GM12801 (cell line): ENCODE results near the gene FAM83G.

ENCODE experiments used
- TF ChIP-seq, protein P1 (sequence below): IDR thresholded peaks from one replicate; pipeline ENCODE4 v1.5.1; 2011; ENCODE audit warnings: control low read depth; ENCODE audit not compliant: insufficient read length; ENCODE audit errors: extremely low read depth

The FAM83G gene

DNA sequence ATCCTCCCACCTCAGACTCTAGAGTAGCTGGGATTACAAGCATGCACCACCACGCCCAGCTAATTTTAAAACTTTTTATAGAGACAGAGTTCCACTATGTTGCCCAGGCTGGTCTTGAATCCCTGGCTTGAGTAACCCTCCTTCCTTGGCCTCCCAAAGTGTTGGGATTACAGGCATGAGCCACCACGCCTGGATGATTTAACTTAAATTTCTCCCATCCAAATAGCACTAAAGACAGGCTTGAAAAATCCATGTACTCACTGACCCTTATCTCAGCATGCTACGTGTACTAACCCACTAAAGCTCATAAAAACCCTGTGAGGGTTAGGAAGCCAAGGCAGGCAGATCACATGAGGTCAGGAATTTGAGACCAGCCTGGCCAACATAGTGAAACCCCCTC, 48.0 kb downstream of the FAM83G start:
- TF ChIP-seq, protein P1, sequence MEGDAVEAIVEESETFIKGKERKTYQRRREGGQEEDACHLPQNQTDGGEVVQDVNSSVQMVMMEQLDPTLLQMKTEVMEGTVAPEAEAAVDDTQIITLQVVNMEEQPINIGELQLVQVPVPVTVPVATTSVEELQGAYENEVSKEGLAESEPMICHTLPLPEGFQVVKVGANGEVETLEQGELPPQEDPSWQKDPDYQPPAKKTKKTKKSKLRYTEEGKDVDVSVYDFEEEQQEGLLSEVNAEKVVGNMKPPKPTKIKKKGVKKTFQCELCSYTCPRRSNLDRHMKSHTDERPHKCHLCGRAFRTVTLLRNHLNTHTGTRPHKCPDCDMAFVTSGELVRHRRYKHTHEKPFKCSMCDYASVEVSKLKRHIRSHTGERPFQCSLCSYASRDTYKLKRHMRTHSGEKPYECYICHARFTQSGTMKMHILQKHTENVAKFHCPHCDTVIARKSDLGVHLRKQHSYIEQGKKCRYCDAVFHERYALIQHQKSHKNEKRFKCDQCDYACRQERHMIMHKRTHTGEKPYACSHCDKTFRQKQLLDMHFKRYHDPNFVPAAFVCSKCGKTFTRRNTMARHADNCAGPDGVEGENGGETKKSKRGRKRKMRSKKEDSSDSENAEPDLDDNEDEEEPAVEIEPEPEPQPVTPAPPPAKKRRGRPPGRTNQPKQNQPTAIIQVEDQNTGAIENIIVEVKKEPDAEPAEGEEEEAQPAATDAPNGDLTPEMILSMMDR: no peak

DNA sequence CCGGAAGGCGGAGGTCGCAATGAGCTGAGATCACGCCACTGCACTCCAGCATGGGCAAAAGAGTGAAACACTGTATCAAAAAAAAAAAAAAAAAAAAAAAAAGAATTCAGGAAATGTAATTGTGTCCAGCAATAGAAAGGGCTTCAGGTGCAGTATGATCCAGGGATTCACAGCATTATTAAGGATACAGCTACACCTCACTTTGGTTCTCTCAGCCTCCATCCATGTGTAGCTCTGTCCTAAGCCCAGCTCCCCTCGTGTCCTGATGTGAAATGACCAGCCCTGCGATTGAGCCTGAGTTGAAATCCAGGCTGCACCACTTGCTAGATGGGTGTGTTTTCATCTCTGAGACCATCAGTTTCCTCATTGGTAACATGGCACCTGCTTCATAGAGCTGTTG, 49.6 kb downstream of the FAM83G start:
- TF ChIP-seq, protein P1: no peak

DNA sequence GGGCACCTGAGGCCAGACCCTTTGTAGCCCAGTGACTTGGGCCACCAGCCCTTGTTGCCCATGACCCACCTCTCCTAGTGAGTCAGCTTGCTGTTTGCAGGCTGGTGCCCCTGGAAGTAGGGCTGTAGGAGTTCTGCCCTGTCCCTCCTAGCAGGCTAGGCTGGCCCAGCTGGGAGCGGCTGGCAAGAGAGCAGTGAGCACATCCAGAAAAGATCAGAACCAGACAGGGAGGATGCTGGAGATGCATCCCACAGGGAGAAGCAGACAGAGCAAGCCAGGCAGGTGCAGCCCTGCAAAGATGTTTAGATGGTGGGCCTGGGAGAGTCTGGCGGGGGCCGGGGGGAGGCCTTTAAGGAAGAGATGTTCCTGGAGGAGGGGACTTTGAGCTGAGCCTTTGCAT, 50.2 kb downstream of the FAM83G start:
- TF ChIP-seq, protein P1: no peak

DNA sequence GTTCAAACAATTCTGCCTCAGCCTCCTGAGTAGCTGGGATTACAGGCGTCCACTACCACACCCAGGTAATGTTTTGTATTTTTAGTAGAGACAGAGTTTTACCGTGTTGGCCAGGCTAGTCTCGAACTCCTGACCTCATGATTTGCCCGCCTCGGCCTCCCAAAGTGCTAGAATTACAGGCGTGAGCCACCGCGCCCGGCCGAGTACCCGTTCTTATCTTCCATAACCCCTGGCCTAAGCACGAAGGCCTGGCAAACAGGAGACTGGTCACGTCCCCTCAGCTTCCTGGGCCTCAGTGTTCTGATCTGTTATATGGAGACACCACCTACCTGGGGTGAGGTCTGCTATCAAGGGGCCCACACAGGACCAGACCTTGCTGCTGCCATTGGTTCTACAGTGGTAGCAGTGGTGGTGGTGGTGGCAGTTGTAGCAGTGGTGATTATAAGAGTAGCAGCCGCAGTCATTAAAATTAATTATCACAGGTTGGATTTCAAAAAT, 51.3 kb downstream of the FAM83G start:
- TF ChIP-seq, protein P1: no peak

DNA sequence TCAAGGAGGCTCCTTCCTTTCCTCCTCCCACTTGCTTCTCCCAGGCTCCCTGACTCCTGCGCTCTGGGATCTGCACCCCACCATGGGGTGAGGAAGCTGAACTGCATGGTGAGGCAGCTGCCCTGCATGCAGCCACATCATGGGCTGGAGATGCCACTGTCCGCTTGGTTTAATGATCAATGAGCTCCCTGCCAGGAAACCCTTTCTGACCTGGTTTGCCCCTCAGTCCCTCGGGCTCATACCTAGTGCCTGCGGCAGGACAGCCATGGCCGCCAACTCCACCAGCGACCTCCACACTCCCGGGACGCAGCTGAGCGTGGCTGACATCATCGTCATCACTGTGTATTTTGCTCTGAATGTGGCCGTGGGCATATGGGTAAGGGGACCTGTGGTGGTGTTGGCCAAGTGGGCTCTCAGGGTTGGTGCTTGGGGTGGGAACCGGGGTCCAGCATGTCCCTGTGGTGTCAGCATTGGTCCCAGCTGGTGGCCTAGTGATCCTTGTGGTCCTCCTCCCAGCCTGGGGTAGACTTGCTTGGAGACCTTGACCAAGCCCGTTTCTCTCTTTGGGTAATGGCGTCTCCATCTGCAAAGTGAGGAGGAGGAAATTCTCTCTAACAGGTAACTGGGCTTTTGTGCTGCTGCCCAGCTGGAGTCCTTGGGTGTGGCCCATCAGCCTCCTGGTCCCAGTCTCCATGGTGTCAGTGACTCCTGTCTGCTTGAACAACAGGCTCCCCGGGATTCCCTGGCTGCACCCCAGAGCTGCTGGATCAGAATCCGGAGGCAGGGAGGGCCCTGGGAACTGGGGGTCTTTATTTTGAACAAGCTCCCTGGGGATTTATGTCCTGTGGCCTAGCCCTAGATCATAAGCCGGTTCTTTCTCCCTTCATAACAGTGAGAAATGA, 52.4 kb downstream of the FAM83G start, which contains the start of gene SLC5A10:
SLC5A10 (plus strand) TSS at position 225 of the 902 bp plus-strand sequence; CDS start at position 266, 41 bp downstream.
- TF ChIP-seq, protein P1: no peak

DNA sequence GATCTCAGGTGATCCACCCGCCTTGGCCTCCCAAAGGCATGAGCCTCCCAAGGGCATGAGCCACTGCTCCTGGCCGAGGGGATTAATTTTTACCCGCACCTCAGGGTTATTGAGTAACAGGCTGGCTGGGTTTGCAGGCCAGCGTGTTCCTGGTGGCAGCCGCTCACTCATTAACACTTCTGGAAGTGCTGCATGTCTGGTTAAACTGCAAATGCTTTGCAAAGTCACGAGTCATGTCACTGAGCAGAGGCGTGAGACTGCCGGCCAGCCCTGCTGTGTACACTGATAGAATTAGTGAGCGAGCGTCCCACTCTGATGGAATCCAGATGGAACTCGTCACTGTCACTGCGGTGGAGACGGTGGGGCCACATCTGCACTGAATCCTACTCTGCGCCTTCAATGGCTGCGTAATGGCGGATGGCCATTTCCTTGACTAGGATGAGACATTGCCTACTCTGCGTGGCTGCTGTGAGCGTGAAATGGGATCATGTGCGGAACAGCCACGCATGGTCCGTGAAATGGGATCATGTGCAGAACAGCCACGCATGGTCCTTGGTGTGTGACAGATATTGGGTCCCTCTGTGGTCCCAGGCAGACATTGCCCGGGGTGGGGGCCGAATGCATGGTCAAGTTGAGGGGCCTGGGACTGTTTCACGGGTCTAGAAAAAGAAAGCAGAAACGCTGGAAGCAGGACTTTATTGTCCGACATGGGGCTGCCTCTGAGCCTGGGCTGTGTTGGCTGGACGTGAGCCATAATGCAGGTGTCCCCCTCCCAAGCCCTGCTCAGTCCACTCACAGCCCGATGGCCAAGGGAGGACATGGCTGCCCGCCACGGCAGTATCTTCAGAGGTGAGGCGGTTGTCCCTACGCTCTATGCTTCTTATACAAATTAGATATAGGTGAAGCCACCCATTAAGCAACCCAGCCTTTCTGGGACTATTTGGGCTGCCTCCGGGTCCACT, 53.3 kb downstream of the FAM83G start:
- TF ChIP-seq, protein P1: no peak

DNA sequence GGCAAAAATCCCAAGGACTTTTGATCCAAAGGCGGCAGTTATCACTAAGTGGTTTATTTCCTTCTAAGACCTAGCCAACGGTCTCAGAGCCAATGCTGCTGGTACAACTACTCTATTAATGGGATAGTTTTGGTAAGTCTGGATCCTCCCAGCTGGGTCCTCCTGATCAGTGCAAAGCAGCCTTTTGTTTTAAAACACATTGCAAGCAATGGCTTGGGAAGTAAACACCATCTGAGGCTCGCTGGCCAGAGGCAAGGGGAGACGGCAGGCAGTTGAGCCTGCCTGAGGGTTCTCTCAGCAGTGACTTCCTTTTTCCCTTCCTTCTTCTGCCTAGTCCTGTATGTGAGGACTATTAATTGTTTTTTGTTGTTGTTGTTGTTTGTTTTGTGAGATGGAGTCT, 54.2 kb downstream of the FAM83G start:
- TF ChIP-seq, protein P1: no peak
